Mesodermal cell (in vitro differentiated cells): ENCODE data around the gene SLC1A4.
"Not testable (repeated sequence)": the region's sequence is repeated elsewhere in the genome, so short reads cannot be mapped to it uniquely, and the experiment has no call there.

Source experiments
- H3K27ac ChIP-seq: 2 replicates; pipeline ENCODE4 v1.7.0; 2013; ENCODE audit warnings: mild to moderate bottlenecking, low read depth, low read length, moderate library complexity; ENCODE audit not compliant: severe bottlenecking
- H3K36me3 ChIP-seq: 2 replicates; pipeline ENCODE4 v1.7.1; 2013; ENCODE audit warnings: mild to moderate bottlenecking, low read length, moderate library complexity; ENCODE audit not compliant: control insufficient read depth, insufficient read depth
- H3K4me1 ChIP-seq: one replicate; pipeline ENCODE4 v1.7.1; 2013; ENCODE audit warnings: mild to moderate bottlenecking, low read length; ENCODE audit not compliant: insufficient read depth, control insufficient read depth, poor library complexity, severe bottlenecking
- H3K4me3 ChIP-seq: 2 replicates; pipeline ENCODE4 v1.7.0; 2013; ENCODE audit warnings: low read length, control low read depth, mild to moderate bottlenecking; ENCODE audit not compliant: insufficient read depth, poor library complexity, severe bottlenecking; ENCODE audit errors: extremely low read depth
- H3K9me3 ChIP-seq: 2 replicates; pipeline ENCODE4 v1.7.1; 2013; ENCODE audit warnings: mild to moderate bottlenecking, low read length, moderate library complexity; ENCODE audit not compliant: control insufficient read depth
- WGBS, 2 experiments: methylation state at CpG; one replicate each; pipeline ENCODE4 v1.1.5; 2013; ENCODE audit warnings: missing lambda C conversion rate in 2 of 2; ENCODE audit not compliant: insufficient coverage in 2 of 2; 5-methylcytosine and 5-hydroxymethylcytosine counted together

SLC1A4 gene

GRCh38 chr2:65017335-65017734 is 28.1 kb downstream of the SLC1A4 start:
- WGBS, 2 experiments: no CpG with 5 or more reads among the region's 4 CpGs
- Histone ChIP-seq H3K4me1 (no peaks in the 10 kb centered on the region), H3K36me3 (peaks cover 35% of the 10 kb centered on the region), H3K4me3 (no peak overlapping the region), H3K9me3 (no peaks in the 10 kb centered on the region), H3K27ac (no peak overlapping the region)

GRCh38 chr2:65018141-65018582 is 29.0 kb downstream of the SLC1A4 start:
- Histone ChIP-seq H3K27ac (no peak overlapping the region), H3K36me3 (peaks cover 42% of the 10 kb centered on the region), H3K4me1 (no peaks in the 10 kb centered on the region), H3K9me3 (no peaks in the 10 kb centered on the region), H3K4me3 (no peak overlapping the region)
- WGBS, 2 experiments: 92 to 93% methylated on average over 14 to 15 of the region's 15 CpGs

GRCh38 chr2:65019010-65019409 is 29.8 kb downstream of the SLC1A4 start:
- peaks cover 4% of the 10 kb centered on the region for H3K4me1 ChIP-seq
- H3K36me3 ChIP-seq: peaks cover 47% of the 10 kb centered on the region
- no peak overlapping the region for H3K4me3 ChIP-seq
- H3K9me3 ChIP-seq: no peaks in the 10 kb centered on the region
- H3K27ac ChIP-seq: no peak overlapping the region
- 89 to 94% methylated on average over 1 of the region's 1 CpG for WGBS, 2 experiments

- peaks cover 11% of the 10 kb centered on the region for H3K4me1 ChIP-seq
- peaks cover 47% of the 10 kb centered on the region for H3K36me3 ChIP-seq
- WGBS, 2 experiments: 78 to 83% methylated on average over 7 of the region's 8 CpGs
- H3K4me3 ChIP-seq: no peak overlapping the region
- H3K27ac ChIP-seq: no peak overlapping the region
- H3K9me3 ChIP-seq: no peaks in the 10 kb centered on the region
These were observed 30.5 kb downstream of the SLC1A4 start for GRCh38 chr2:65019675-65020195.

- Histone ChIP-seq H3K36me3 (peaks cover 47% of the 10 kb centered on the region), H3K4me1 (peaks cover 14% of the 10 kb centered on the region)
- not testable (repeated sequence) for H3K9me3 ChIP-seq, H3K27ac ChIP-seq, H3K4me3 ChIP-seq
- 100% methylated on average over 1 of the region's 1 CpG for WGBS, 2 experiments
These were observed 31.1 kb downstream of the SLC1A4 start for GRCh38 chr2:65020251-65020650.

- no peak overlapping the region for H3K27ac ChIP-seq
- H3K9me3 ChIP-seq: no peaks in the 10 kb centered on the region
- 91 to 92% methylated on average over 11 of the region's 11 CpGs for WGBS, 2 experiments
- H3K36me3 ChIP-seq: peaks cover 47% of the 10 kb centered on the region
- H3K4me3 ChIP-seq: no peak overlapping the region
- peaks cover 14% of the 10 kb centered on the region for H3K4me1 ChIP-seq
These were observed 31.8 kb downstream of the SLC1A4 start for GRCh38 chr2:65020943-65021528.

- H3K4me3 ChIP-seq: no peak overlapping the region
- WGBS, 2 experiments: 85 to 87% methylated on average over 3 of the region's 4 CpGs
- no peaks in the 10 kb centered on the region for H3K9me3 ChIP-seq
- H3K36me3 ChIP-seq: peaks cover 44% of the 10 kb centered on the region
- peaks cover 14% of the 10 kb centered on the region for H3K4me1 ChIP-seq
- no peak overlapping the region for H3K27ac ChIP-seq
These were observed 32.5 kb downstream of the SLC1A4 start for GRCh38 chr2:65021709-65022108.

- Histone ChIP-seq H3K36me3 (peaks cover 44% of the 10 kb centered on the region), H3K9me3 (no peaks in the 10 kb centered on the region), H3K4me1 (peaks cover 14% of the 10 kb centered on the region), H3K4me3 (no peak overlapping the region), H3K27ac (no peak overlapping the region)
- WGBS, 2 experiments: 95 to 100% methylated on average over 5 to 6 of the region's 6 CpGs
These were observed 33.0 kb downstream of the SLC1A4 start for GRCh38 chr2:65022189-65022588.

GRCh38 chr2:65023742-65024141 is 34.5 kb downstream of the SLC1A4 start:
- Histone ChIP-seq H3K4me3 (no peak overlapping the region), H3K4me1 (peaks cover 14% of the 10 kb centered on the region), H3K36me3 (peaks cover 34% of the 10 kb centered on the region), H3K27ac (peak overlapping the region; percentile 4), H3K9me3 (no peaks in the 10 kb centered on the region)
- 90 to 95% methylated on average over 2 to 4 of the region's 8 CpGs for WGBS, 2 experiments

GRCh38 chr2:65024149-65024829 is 35.1 kb downstream of the SLC1A4 start:
- H3K36me3 ChIP-seq: peaks cover 32% of the 10 kb centered on the region
- 94 to 98% methylated on average over 4 to 7 of the region's 7 CpGs for WGBS, 2 experiments
- H3K4me1 ChIP-seq: peaks cover 14% of the 10 kb centered on the region
- H3K27ac ChIP-seq: peak overlapping the region; percentile 4
- no peaks in the 10 kb centered on the region for H3K9me3 ChIP-seq
- H3K4me3 ChIP-seq: no peak overlapping the region
